ENCODE measurements around the gene GCC2. TPM values are rescaled to one million over a fixed set of nuclear protein-coding genes. Genes with fewer than 3 reads are reported as not detected.
"Not testable (repeated sequence)": the region's sequence is repeated elsewhere in the genome, so short reads cannot be mapped to it uniquely, and the experiment has no call there.

The GCC2 gene
- total RNA-seq, 2 donors from 2014 or later: 40.4 to 46.0 TPM

DNA sequence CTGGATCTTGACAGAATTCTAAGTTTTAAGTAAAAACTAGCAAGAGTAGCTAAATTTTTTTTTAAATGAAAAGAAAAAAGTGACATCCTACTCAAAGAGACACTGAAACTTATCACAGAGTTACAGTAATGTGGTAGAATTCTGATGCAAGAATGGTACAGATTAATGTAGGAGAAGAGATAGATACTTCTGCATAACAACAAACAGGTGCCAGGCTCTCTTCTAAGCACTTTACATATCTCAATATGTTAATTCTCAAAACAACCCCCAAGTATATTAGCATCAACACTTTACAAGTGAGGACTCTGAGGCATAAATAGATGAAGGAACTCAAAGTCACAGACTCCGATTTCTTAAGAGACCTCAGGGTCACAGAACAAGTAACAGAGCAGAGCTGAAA, 28.1 kb downstream of the GCC2 start:
- no peak overlapping the region for H3K4me3 ChIP-seq
- TF ChIP-seq, protein P1, sequence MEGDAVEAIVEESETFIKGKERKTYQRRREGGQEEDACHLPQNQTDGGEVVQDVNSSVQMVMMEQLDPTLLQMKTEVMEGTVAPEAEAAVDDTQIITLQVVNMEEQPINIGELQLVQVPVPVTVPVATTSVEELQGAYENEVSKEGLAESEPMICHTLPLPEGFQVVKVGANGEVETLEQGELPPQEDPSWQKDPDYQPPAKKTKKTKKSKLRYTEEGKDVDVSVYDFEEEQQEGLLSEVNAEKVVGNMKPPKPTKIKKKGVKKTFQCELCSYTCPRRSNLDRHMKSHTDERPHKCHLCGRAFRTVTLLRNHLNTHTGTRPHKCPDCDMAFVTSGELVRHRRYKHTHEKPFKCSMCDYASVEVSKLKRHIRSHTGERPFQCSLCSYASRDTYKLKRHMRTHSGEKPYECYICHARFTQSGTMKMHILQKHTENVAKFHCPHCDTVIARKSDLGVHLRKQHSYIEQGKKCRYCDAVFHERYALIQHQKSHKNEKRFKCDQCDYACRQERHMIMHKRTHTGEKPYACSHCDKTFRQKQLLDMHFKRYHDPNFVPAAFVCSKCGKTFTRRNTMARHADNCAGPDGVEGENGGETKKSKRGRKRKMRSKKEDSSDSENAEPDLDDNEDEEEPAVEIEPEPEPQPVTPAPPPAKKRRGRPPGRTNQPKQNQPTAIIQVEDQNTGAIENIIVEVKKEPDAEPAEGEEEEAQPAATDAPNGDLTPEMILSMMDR (IDR thresholded peaks at IDR 0.05): no peak
- DNase-seq (ENCODE audit: low spot score) (no peak), ATAC-seq (ENCODE audit: insufficient number of reproducible peaks, low FRiP score, low read depth) (no peak)
- no peak overlapping the region for H3K27ac ChIP-seq
- peaks cover 48% of the 10 kb centered on the region for H3K36me3 ChIP-seq
- H3K27me3 ChIP-seq (replicated peaks; ENCODE audit: insufficient read depth): no peaks in the 10 kb centered on the region
- no peaks in the 10 kb centered on the region for H3K4me1 ChIP-seq (ENCODE audit: control insufficient read depth in 1 of 2, low read depth in 2 of 2)
- no peaks in the 10 kb centered on the region for H3K9me3 ChIP-seq

DNA sequence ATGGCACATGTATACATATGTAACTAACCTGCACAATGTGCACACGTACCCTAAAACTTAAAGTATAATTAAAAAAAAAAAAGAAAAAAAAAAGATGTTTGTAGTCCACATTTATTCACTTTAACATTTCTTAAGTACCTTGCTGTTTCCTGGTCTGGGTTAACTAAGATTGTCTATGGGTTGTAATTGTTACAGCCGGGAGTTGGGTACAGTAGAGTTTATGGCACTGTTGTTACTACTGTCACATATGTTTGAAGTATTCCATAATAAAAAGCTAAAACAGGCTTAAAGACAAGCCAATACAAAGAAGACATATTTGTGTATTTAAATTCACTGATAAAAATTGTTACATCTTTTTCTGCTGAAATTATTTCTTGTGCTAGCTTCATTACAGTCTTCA, 36.2 kb downstream of the GCC2 start:
- Histone ChIP-seq H3K36me3 (peaks cover 31% of the 10 kb centered on the region), H3K4me1 (ENCODE audit: control insufficient read depth in 1 of 2, low read depth in 2 of 2) (no peaks in the 10 kb centered on the region)
- no peak for ATAC-seq (ENCODE audit: insufficient number of reproducible peaks, low FRiP score, low read depth)

DNA sequence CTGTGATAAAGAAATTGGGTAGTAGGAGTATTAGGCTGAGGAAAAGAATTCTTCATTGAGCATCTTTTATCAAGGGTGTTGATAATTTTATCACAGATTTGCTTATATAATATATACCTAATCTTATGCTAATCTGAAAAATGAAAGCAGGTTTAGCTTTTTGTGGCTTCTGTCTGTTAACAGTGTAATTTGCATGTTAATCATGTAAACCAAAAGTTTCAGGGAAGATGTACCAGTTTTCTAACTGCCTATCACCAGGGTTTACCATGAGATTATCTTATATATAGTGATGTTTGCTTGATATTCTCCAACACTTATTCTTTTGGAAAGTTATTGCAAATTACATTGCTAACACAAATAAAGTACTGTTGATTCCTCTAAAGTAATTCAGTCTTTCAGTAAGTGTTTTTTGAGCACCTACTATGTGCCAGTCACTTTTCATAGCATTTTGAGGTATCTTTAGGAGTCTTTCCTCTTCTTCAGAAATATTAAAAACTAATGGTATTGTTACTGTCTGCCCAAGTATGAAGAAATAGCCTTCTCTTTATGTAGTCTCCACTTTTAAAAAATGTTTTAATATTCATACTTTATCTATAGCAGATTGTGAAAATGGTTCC, 41.6 kb downstream of the GCC2 start:
- DNase-seq (ENCODE audit: low spot score): no peak
- Histone ChIP-seq H3K4me1 (ENCODE audit: control insufficient read depth in 1 of 2, low read depth in 2 of 2) (no peaks in the 10 kb centered on the region), H3K4me3 (no peak overlapping the region), H3K9me3 (no peaks in the 10 kb centered on the region), H3K36me3 (peaks cover 21% of the 10 kb centered on the region), H3K27ac (no peak overlapping the region), H3K27me3 (replicated peaks; ENCODE audit: insufficient read depth) (no peaks in the 10 kb centered on the region)
- no peak for ATAC-seq (ENCODE audit: insufficient number of reproducible peaks, low FRiP score, low read depth)
- TF ChIP-seq, protein P1 (IDR thresholded peaks at IDR 0.05): no peak

More for the DNA sequence above, 36.2 kb downstream of the GCC2 start:
- no peak for DNase-seq (ENCODE audit: low spot score)
- Histone ChIP-seq H3K27ac (no peak overlapping the region), H3K9me3 (no peaks in the 10 kb centered on the region), H3K27me3 (replicated peaks; ENCODE audit: insufficient read depth) (no peaks in the 10 kb centered on the region), H3K4me3 (no peak overlapping the region)
- TF ChIP-seq, protein P1 (IDR thresholded peaks at IDR 0.05): no peak

DNA sequence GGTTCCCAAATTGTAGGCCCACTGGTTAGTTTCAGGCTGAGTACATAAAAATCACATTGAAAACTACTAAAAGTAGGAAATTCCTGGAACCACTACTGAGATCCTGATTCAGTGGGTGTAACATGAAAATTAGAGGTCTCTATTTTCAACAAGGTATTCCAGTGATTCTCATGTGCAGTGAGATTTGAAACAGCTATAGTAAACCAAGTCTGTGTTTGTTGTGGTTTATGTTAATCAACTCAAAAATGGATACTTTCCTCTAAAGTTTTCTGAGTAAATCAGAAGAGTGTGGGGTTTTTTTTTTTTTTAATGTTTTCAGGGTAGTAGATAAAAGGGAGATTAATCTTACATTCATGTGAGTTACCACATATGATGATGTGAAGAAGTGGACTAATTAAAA, 42.8 kb downstream of the GCC2 start:
- Histone ChIP-seq H3K27me3 (replicated peaks; ENCODE audit: insufficient read depth) (no peaks in the 10 kb centered on the region), H3K27ac (no peak overlapping the region), H3K4me3 (no peak overlapping the region), H3K9me3 (no peaks in the 10 kb centered on the region), H3K36me3 (peaks cover 21% of the 10 kb centered on the region), H3K4me1 (ENCODE audit: control insufficient read depth in 1 of 2, low read depth in 2 of 2) (no peaks in the 10 kb centered on the region)
- TF ChIP-seq, protein P1 (IDR thresholded peaks at IDR 0.05): no peak
- ATAC-seq (ENCODE audit: insufficient number of reproducible peaks, low FRiP score, low read depth) (no peak), DNase-seq (ENCODE audit: low spot score) (no peak)

DNA sequence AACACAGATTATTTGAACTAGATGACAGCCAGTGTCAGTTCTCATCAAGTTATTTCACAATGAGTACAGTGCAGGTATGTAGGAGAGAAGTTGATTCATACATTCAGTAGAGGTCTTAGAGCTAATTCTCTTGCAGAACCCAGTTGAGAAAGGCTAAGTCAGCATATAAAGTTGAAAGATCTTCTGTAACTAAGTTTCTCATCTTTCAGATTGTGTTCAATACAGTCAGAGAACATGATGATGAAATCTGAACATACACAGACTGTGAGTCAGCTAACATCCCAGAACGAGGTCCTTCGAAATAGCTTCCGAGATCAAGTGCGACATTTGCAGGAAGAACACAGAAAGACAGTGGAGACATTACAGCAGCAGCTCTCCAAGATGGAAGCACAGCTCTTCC, 43.4 kb downstream of the GCC2 start:
- no peaks in the 10 kb centered on the region for H3K9me3 ChIP-seq
- H3K4me3 ChIP-seq: no peak overlapping the region
- TF ChIP-seq, protein P1 (IDR thresholded peaks at IDR 0.05): no peak
- no peaks in the 10 kb centered on the region for H3K4me1 ChIP-seq (ENCODE audit: control insufficient read depth in 1 of 2, low read depth in 2 of 2)
- peaks cover 21% of the 10 kb centered on the region for H3K36me3 ChIP-seq
- ATAC-seq (ENCODE audit: insufficient number of reproducible peaks, low FRiP score, low read depth) (no peak), DNase-seq (ENCODE audit: low spot score) (no peak)
- H3K27me3 ChIP-seq (replicated peaks; ENCODE audit: insufficient read depth): no peaks in the 10 kb centered on the region
- H3K27ac ChIP-seq: no peak overlapping the region

DNA sequence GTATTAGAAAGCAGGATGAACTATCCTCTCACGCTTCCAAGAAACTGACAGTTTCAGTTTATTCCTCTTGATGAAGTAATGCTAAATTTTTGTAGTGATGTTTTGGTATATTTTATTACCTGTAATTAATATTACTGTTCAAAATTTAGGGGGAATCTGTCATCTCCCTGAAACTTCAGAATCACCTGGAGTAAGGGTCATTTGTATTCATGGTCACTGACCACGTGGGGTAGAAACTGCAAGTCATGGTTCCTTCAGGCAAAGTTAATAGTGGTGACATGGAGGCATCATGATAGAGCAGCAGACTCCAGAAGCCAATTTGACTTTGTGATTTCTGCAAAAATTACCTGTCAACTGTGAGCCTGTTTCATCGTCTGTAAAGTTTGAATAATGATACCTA, 47.2 kb downstream of the GCC2 start:
- not testable (repeated sequence) for H3K4me3 ChIP-seq; H3K27ac ChIP-seq; H3K4me1 ChIP-seq (ENCODE audit: control insufficient read depth in 1 of 2, low read depth in 2 of 2); ATAC-seq (ENCODE audit: insufficient number of reproducible peaks, low FRiP score, low read depth); DNase-seq (ENCODE audit: low spot score); H3K27me3 ChIP-seq (replicated peaks; ENCODE audit: insufficient read depth); H3K9me3 ChIP-seq
- H3K36me3 ChIP-seq: peaks cover 14% of the 10 kb centered on the region

DNA sequence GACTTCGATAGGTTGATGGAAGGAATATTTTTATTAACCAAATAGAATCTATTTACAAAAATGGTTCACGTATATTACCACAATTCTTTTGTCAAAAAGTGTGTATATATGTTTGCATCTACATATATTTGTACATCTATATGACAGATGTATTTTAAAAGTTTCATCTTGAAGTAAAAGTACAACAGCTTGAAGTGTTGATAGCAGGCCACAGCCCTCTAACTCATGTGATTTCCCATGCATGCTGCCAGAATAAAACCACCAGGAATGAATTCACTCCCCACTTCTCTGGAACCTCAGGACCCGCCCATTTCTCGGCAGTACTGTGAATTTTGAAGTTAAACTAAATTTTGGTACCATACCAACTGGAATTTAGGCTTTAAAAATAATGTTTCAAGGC, 58.6 kb downstream of the GCC2 start:
- H3K36me3 ChIP-seq; H3K4me3 ChIP-seq; H3K27ac ChIP-seq; ATAC-seq (ENCODE audit: insufficient number of reproducible peaks, low FRiP score, low read depth); H3K4me1 ChIP-seq (ENCODE audit: control insufficient read depth in 1 of 2, low read depth in 2 of 2); H3K27me3 ChIP-seq (replicated peaks; ENCODE audit: insufficient read depth); H3K9me3 ChIP-seq; DNase-seq (ENCODE audit: low spot score): not testable (repeated sequence)

DNA sequence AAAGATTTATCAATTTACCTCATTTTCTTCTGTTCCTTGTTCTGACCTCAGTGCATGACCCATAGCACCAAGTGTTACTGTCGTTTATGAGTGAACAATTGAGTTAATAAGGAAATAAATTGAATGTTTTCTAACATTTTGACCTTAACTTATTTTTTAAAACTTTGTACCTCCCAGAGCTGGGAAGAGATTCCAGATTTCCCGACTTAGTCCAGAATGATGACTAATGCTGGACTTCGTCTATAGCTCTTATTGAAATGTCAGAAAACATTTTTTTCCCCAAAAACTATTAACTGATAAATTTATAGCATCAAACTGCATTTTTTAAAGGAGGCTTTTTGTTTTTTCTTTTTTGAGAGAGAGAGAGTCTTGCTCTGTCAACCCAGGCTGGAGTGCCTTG, 63.4 kb downstream of the GCC2 start:
- not testable (repeated sequence) for H3K9me3 ChIP-seq; H3K4me3 ChIP-seq; H3K27ac ChIP-seq; DNase-seq (ENCODE audit: low spot score); H3K27me3 ChIP-seq (replicated peaks; ENCODE audit: insufficient read depth); H3K4me1 ChIP-seq (ENCODE audit: control insufficient read depth in 1 of 2, low read depth in 2 of 2); H3K36me3 ChIP-seq; ATAC-seq (ENCODE audit: insufficient number of reproducible peaks, low FRiP score, low read depth)
